ENCODE data around the gene TAX1BP1.
"Not testable (repeated sequence)": the region's sequence is repeated elsewhere in the genome, so short reads cannot be mapped to it uniquely, and the experiment has no call there.

The TAX1BP1 gene

GRCh38 chr7:27739301-27739908, 557 bp upstream of the TAX1BP1 start:
- peak; percentile 26 for ATAC-seq
- no peak for DNase-seq

GRCh38 chr7:27740449-27741086, 606 bp downstream of the TAX1BP1 start:
- ATAC-seq = peak; percentile 68
- peak; percentile 87 for DNase-seq

GRCh38 chr7:27742091-27742710, 2.2 kb downstream of the TAX1BP1 start:
- ATAC-seq, DNase-seq: not testable (repeated sequence)

GRCh38 chr7:27745064-27745583, 5.2 kb downstream of the TAX1BP1 start:
- DNase-seq = no peak
- no peak for ATAC-seq

GRCh38 chr7:27746486-27746885, 6.5 kb downstream of the TAX1BP1 start:
- ATAC-seq (no peak), DNase-seq (no peak)

GRCh38 chr7:27746978-27747377, 7.0 kb downstream of the TAX1BP1 start:
- ATAC-seq (no peak), DNase-seq (no peak)

- no peak for DNase-seq
- no peak for ATAC-seq
These were observed 7.8 kb downstream of the TAX1BP1 start for GRCh38 chr7:27747589-27748368.

- ATAC-seq (no peak), DNase-seq (no peak)
These were observed 10.4 kb downstream of the TAX1BP1 start for GRCh38 chr7:27750316-27750715.

- DNase-seq = no peak
- no peak for ATAC-seq
These were observed 12.1 kb downstream of the TAX1BP1 start for GRCh38 chr7:27751888-27752660.

GRCh38 chr7:27753863-27754262, 13.9 kb downstream of the TAX1BP1 start:
- DNase-seq (no peak), ATAC-seq (no peak)

GRCh38 chr7:27756298-27756697, 16.3 kb downstream of the TAX1BP1 start:
- no peak for ATAC-seq
- no peak for DNase-seq

- DNase-seq (no peak), ATAC-seq (no peak)
These were observed 19.5 kb downstream of the TAX1BP1 start for GRCh38 chr7:27759491-27759890.

GRCh38 chr7:27762062-27762461, 22.1 kb downstream of the TAX1BP1 start:
- ATAC-seq = no peak
- no peak for DNase-seq

GRCh38 chr7:27763983-27764508, 24.1 kb downstream of the TAX1BP1 start:
- ATAC-seq = no peak

GRCh38 chr7:27765841-27766240, 25.9 kb downstream of the TAX1BP1 start:
- ATAC-seq = no peak
- DNase-seq = no peak

More at GRCh38 chr7:27763983-27764508, 24.1 kb downstream of the TAX1BP1 start:
- DNase-seq = no peak

- ATAC-seq (no peak), DNase-seq (no peak)
These were observed 27.4 kb downstream of the TAX1BP1 start for GRCh38 chr7:27767374-27767773.

- DNase-seq (no peak), ATAC-seq (no peak)
These were observed 31.1 kb downstream of the TAX1BP1 start for GRCh38 chr7:27771111-27771510.

- DNase-seq = no peak
These were observed 34.9 kb downstream of the TAX1BP1 start for GRCh38 chr7:27774717-27775328.

GRCh38 chr7:27775782-27776181, 35.8 kb downstream of the TAX1BP1 start:
- ATAC-seq (no peak), DNase-seq (no peak)

More at GRCh38 chr7:27774717-27775328, 34.9 kb downstream of the TAX1BP1 start:
- ATAC-seq = no peak

- no peak for DNase-seq
These were observed 37.7 kb downstream of the TAX1BP1 start for GRCh38 chr7:27777662-27778061.

GRCh38 chr7:27779873-27780272, 39.9 kb downstream of the TAX1BP1 start:
- no peak for ATAC-seq
- DNase-seq = no peak

More at GRCh38 chr7:27777662-27778061, 37.7 kb downstream of the TAX1BP1 start:
- ATAC-seq = no peak

Measured in stimulated activated naive CD8-positive, alpha-beta T cell treated with anti-CD3 and anti-CD28 coated beads, Interleukin-15, Interleukin-2, amounts not matched to agents 100 U/mL and 50 U/mL, for 24 hours (primary cell).